Osteoblast (primary cell): ENCODE results near the gene LILRB5. TPM values are rescaled to one million over a fixed set of nuclear protein-coding genes. Genes with fewer than 3 reads are reported as not detected.
"Not testable (repeated sequence)": the region's sequence is repeated elsewhere in the genome, so short reads cannot be mapped to it uniquely, and the experiment has no call there.

Experiments used
- DNase-seq: peaks from one replicate; pipeline ENCODE4 v3.0.0; 2011; ENCODE audit warnings: low spot score, mixed read lengths; ENCODE audit not compliant: insufficient read length; ENCODE audit errors: missing footprints
- H2AFZ ChIP-seq: 2 replicates; pipeline ENCODE4 v1.6.0; 2011; ENCODE audit warnings: mild to moderate bottlenecking, low read length
- H3K27ac ChIP-seq: 2 replicates; pipeline ENCODE4 v1.5.1; 2011; ENCODE audit warnings: mild to moderate bottlenecking, low read depth, low read length, moderate library complexity
- H3K27me3 ChIP-seq: 2 replicates; pipeline ENCODE4 v1.6.0; 2012; ENCODE audit warnings: mild to moderate bottlenecking, control low read depth, inconsistent platforms, low read length, moderate library complexity; ENCODE audit not compliant: insufficient read depth
- H3K36me3 ChIP-seq: 2 replicates; pipeline ENCODE4 v1.5.1; 2011; ENCODE audit warnings: mild to moderate bottlenecking, low read length, control low read depth, moderate library complexity; ENCODE audit not compliant: insufficient read depth
- H3K4me1 ChIP-seq: 2 replicates; pipeline ENCODE4 v1.5.1; 2011; ENCODE audit warnings: mild to moderate bottlenecking, low read length, control low read depth, moderate library complexity; ENCODE audit not compliant: insufficient read depth
- H3K4me2 ChIP-seq: 2 replicates; pipeline ENCODE4 v1.6.0; 2011; ENCODE audit warnings: mild to moderate bottlenecking, low read length; ENCODE audit not compliant: insufficient read depth
- H3K4me3 ChIP-seq: fragments of 200-600 bp; sonication (generic); 3 replicates; pipeline ENCODE4 v1.5.1; 2012; ENCODE audit warnings: mild to moderate bottlenecking, low read length, inconsistent platforms; ENCODE audit not compliant: insufficient read depth
- H3K79me2 ChIP-seq: 2 replicates; pipeline ENCODE4 v1.6.0; 2012; ENCODE audit warnings: mild to moderate bottlenecking, low read length, control low read depth, inconsistent platforms; ENCODE audit not compliant: insufficient read depth
- H3K9me3 ChIP-seq: 2 replicates; pipeline ENCODE4 v1.5.1; 2011; ENCODE audit warnings: low read depth, low read length, control low read depth
- H4K20me1 ChIP-seq: 2 replicates; pipeline ENCODE4 v1.6.0; 2012; ENCODE audit warnings: mild to moderate bottlenecking, low read length, control low read depth; ENCODE audit not compliant: insufficient read depth
- CTCF ChIP-seq: IDR thresholded peaks from 2 replicates; pipeline ENCODE4 v1.5.1; 2011; ENCODE audit warnings: mild to moderate bottlenecking, low read depth, low read length, moderate library complexity; ENCODE audit errors: extremely low read depth
- total RNA-seq: library from RNA; depleted of rRNA; stranded (reverse); fragments of >200 nt; gene quantifications from 2 replicates; pipeline ENCODE4 v1.2.3, GENCODE V29; 2012

The LILRB5 gene
- total RNA-seq, 1 donor: not detected

- not testable (repeated sequence) for H3K9me3 ChIP-seq, H3K27ac ChIP-seq, H3K36me3 ChIP-seq, DNase-seq, H3K4me2 ChIP-seq, H2AFZ ChIP-seq, H3K4me3 ChIP-seq, H3K27me3 ChIP-seq
- Histone ChIP-seq H4K20me1 (peaks cover 22% of the 10 kb centered on the region), H3K79me2 (peaks cover 10% of the 10 kb centered on the region), H3K4me1 (peaks cover 19% of the 10 kb centered on the region)
Measured at GRCh38 chr19:54214217-54214616, 42.9 kb downstream of the LILRB5 start.

DNA sequence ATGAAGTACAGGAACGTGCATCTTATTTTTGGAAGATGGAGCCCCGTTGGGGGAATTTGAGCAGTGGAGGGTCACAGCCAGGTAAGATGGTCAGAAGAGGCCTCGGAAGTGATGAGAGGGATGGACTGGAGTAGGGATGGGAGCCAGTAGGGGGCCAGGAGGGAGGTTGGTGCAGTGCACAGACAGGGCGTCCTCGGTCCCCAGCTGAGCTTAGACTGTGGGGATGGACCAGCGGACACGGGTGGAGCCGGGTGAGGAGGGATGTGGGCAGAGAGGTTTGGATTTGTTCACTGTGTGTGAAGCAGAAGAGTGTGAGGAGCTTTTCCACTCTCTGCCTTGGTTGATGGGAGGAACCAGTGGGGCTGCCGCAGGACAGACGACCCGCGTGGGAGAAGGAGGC lies 45.8 kb downstream of the LILRB5 start:
- Histone ChIP-seq H3K4me3 (no peak overlapping the region), H3K36me3 (peaks cover 24% of the 10 kb centered on the region)

GRCh38 chr19:54209811-54210494 lies 47.1 kb downstream of the LILRB5 start:
- H3K36me3 ChIP-seq: peaks cover 37% of the 10 kb centered on the region
- peak; percentile 99 for DNase-seq
- no peaks in the 10 kb centered on the region for H3K27me3 ChIP-seq
- H3K4me3 ChIP-seq: peak overlapping the region; percentile 31
- H3K9me3 ChIP-seq: no peaks in the 10 kb centered on the region
- peaks cover 54% of the 10 kb centered on the region for H3K4me1 ChIP-seq
- peak overlapping the region; percentile 74 for H3K4me2 ChIP-seq
- no peak overlapping the region for H2AFZ ChIP-seq
- TF ChIP-seq CTCF: no peak
- peaks cover 47% of the 10 kb centered on the region for H3K79me2 ChIP-seq
- peaks cover 65% of the 10 kb centered on the region for H4K20me1 ChIP-seq
- H3K27ac ChIP-seq: peak overlapping the region; percentile 87

More for the DNA sequence above, 45.8 kb downstream of the LILRB5 start:
- Histone ChIP-seq H3K27ac (peak overlapping the region; percentile 87), H2AFZ (no peak overlapping the region), H4K20me1 (peaks cover 52% of the 10 kb centered on the region), H3K27me3 (no peaks in the 10 kb centered on the region), H3K9me3 (no peaks in the 10 kb centered on the region), H3K79me2 (peaks cover 35% of the 10 kb centered on the region), H3K4me1 (peaks cover 49% of the 10 kb centered on the region), H3K4me2 (no peak overlapping the region)
- TF ChIP-seq CTCF: no peak
- DNase-seq: peak; percentile 9

DNA sequence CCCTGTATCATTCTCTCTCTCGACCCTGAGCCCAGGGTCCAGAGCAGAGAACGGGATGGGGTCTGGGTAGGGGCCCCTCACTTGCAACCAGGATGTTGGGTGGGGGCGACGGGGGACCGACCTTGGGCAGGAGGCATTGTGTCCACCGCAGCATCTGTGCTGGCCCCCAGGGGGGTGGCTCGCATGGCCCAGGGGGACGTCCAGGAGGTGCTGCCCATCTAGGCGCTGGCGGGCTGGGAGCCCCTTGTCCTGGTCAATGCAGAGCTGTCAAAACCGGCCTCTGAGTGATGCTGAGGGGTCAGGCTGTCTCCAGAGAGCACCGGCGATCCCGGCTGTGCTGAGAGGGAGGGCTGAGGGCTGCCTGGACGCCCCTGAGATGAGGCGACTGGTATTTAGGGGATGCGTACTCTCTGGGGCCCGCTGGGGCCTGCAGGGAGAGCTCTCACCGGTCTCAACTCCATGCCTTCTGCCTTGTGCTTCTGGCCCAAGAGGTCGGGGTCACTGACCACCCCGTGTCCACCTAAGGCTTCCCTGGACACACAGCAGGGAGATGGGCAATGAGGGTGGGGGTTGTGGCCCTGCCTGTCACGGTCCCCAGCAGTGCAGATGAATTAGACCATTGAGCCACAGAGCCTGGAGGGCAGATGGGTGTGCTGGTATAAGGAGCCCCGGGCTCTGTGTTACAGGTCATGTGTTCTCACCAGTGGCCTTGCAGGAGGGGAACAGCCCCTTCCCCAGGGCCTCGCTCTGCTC lies 47.8 kb downstream of the LILRB5 start:
- H3K79me2 ChIP-seq: peaks cover 55% of the 10 kb centered on the region
- H3K9me3 ChIP-seq: no peaks in the 10 kb centered on the region
- H3K36me3 ChIP-seq: peaks cover 44% of the 10 kb centered on the region
- H3K27me3 ChIP-seq: no peaks in the 10 kb centered on the region
- H2AFZ ChIP-seq: no peak overlapping the region
- H3K4me3 ChIP-seq: no peak overlapping the region
- H3K4me2 ChIP-seq: peak overlapping the region; percentile 40
- DNase-seq: peak; percentile 69
- H4K20me1 ChIP-seq: peaks cover 72% of the 10 kb centered on the region
- TF ChIP-seq CTCF: no peak
- H3K27ac ChIP-seq: peak overlapping the region; percentile 87
- peaks cover 58% of the 10 kb centered on the region for H3K4me1 ChIP-seq
